ENCODE results near the gene ZAR1.
"Not testable (repeated sequence)": the region's sequence is repeated elsewhere in the genome, so short reads cannot be mapped to it uniquely, and the experiment has no call there.

Gene ZAR1

GRCh38 chr4:48490012-48490679 lies at the start of gene ZAR1:
TSS of gene ZAR1 (plus strand) at chr4:48490252. CDS start at chr4:48490292, 40 bp downstream.
- FAIRE-seq: no peak

GRCh38 chr4:48440914-48441313 lies 49.1 kb upstream of the ZAR1 start:
- not testable (repeated sequence) for FAIRE-seq; DNase-seq (ENCODE audit: insufficient read length, low spot score)

More at GRCh38 chr4:48490012-48490679, at the start of gene ZAR1:
- TF ChIP-seq POLR2A (IDR thresholded peaks at IDR 0.05; ENCODE audit: low read depth, low read length): no peak
- DNase-seq (ENCODE audit: insufficient read length, low spot score): no peak

GRCh38 chr4:48445704-48446103 lies 44.3 kb upstream of the ZAR1 start:
- no peak for FAIRE-seq
- no peak for DNase-seq (ENCODE audit: insufficient read length, low spot score)
- TF ChIP-seq POLR2A (IDR thresholded peaks at IDR 0.05; ENCODE audit: low read depth, low read length): no peak

GRCh38 chr4:48446642-48447041 lies 43.4 kb upstream of the ZAR1 start:
- DNase-seq (ENCODE audit: insufficient read length, low spot score): no peak
- no peak for FAIRE-seq
- TF ChIP-seq POLR2A (IDR thresholded peaks at IDR 0.05; ENCODE audit: low read depth, low read length): no peak

- FAIRE-seq: no peak
- DNase-seq (ENCODE audit: insufficient read length, low spot score): no peak
- no peak for TF ChIP-seq POLR2A (IDR thresholded peaks at IDR 0.05; ENCODE audit: low read depth, low read length)
Observed at GRCh38 chr4:48449151-48449550, 40.9 kb upstream of the ZAR1 start.

GRCh38 chr4:48450740-48451139 lies 39.3 kb upstream of the ZAR1 start:
- FAIRE-seq (no peak), DNase-seq (ENCODE audit: insufficient read length, low spot score) (no peak)
- no peak for TF ChIP-seq POLR2A (IDR thresholded peaks at IDR 0.05; ENCODE audit: low read depth, low read length)

GRCh38 chr4:48451656-48452055 lies 38.4 kb upstream of the ZAR1 start:
- FAIRE-seq; DNase-seq (ENCODE audit: insufficient read length, low spot score): not testable (repeated sequence)

- FAIRE-seq (no peak), DNase-seq (ENCODE audit: insufficient read length, low spot score) (no peak)
- TF ChIP-seq POLR2A (IDR thresholded peaks at IDR 0.05; ENCODE audit: low read depth, low read length): no peak
Observed at GRCh38 chr4:48454591-48454990, 35.5 kb upstream of the ZAR1 start.

- TF ChIP-seq POLR2A (IDR thresholded peaks at IDR 0.05; ENCODE audit: low read depth, low read length): no peak
- no peak for FAIRE-seq
- DNase-seq (ENCODE audit: insufficient read length, low spot score): no peak
Observed at GRCh38 chr4:48461000-48461399, 29.1 kb upstream of the ZAR1 start.

- no peak for TF ChIP-seq POLR2A (IDR thresholded peaks at IDR 0.05; ENCODE audit: low read depth, low read length)
- FAIRE-seq (no peak), DNase-seq (ENCODE audit: insufficient read length, low spot score) (no peak)
Observed at GRCh38 chr4:48462363-48462762, 27.7 kb upstream of the ZAR1 start.

GRCh38 chr4:48467442-48467841 lies 22.6 kb upstream of the ZAR1 start:
- TF ChIP-seq POLR2A (IDR thresholded peaks at IDR 0.05; ENCODE audit: low read depth, low read length): no peak
- DNase-seq (ENCODE audit: insufficient read length, low spot score) (no peak), FAIRE-seq (no peak)

GRCh38 chr4:48467891-48468290 lies 22.2 kb upstream of the ZAR1 start:
- TF ChIP-seq POLR2A (IDR thresholded peaks at IDR 0.05; ENCODE audit: low read depth, low read length): no peak
- DNase-seq (ENCODE audit: insufficient read length, low spot score) (no peak), FAIRE-seq (no peak)

- no peak for FAIRE-seq
- DNase-seq (ENCODE audit: insufficient read length, low spot score): no peak
- TF ChIP-seq POLR2A (IDR thresholded peaks at IDR 0.05; ENCODE audit: low read depth, low read length): no peak
Observed at GRCh38 chr4:48470137-48470536, 19.9 kb upstream of the ZAR1 start.

GRCh38 chr4:48470570-48470969 lies 19.5 kb upstream of the ZAR1 start:
- FAIRE-seq (no peak), DNase-seq (ENCODE audit: insufficient read length, low spot score) (no peak)
- no peak for TF ChIP-seq POLR2A (IDR thresholded peaks at IDR 0.05; ENCODE audit: low read depth, low read length)

GRCh38 chr4:48472794-48473193 lies 17.3 kb upstream of the ZAR1 start:
- no peak for FAIRE-seq
- no peak for TF ChIP-seq POLR2A (IDR thresholded peaks at IDR 0.05; ENCODE audit: low read depth, low read length)
- DNase-seq (ENCODE audit: insufficient read length, low spot score): no peak

GRCh38 chr4:48475770-48476169 lies 14.3 kb upstream of the ZAR1 start:
- TF ChIP-seq POLR2A (IDR thresholded peaks at IDR 0.05; ENCODE audit: low read depth, low read length): no peak
- DNase-seq (ENCODE audit: insufficient read length, low spot score) (no peak), FAIRE-seq (no peak)
